Measurements from ENCODE around the gene SLCO2B1.
A peak's percentile ranks its signal among the peaks of the same experiment; 100 is the strongest.

SLCO2B1 gene

DNA sequence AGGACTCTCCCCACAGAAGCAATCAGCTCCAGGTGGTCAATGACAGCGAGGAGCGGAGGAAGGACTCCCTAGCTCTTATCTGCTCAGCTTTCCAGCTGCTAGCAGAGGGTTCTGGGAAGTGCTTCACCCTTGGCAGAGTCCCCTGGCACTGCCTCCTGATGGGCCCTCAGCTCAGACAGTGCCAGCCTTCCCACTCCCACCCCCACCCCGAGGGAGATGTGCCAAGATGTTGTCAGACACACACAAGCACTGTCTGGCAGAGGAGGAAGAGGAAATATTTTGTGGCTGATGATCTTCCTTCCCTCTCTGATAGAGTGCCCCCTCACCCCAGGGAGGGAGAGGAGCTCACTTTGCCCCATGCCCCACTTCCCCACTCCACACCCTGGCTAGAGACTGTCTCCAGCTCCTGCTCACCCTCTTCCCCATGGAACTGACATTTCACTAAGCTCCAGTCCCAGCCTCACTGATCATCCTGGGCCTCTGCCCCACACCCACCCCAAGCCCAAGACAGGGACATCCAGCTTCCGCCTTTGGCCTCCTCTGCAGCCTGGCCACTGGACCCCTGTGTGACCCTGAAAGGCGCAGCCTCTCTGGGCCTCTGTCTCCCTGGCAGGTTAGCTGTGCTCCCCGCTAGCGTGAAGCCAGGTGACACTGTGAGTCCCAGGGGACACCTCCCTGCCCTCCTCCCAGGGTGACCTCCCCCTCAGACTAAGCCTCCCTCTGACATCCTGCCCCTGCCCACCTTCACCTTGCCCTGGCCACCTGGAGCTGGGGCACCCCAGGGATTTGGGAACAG lies 44.5 kb downstream of the SLCO2B1 start:
- DNase-seq, result no peak

DNA sequence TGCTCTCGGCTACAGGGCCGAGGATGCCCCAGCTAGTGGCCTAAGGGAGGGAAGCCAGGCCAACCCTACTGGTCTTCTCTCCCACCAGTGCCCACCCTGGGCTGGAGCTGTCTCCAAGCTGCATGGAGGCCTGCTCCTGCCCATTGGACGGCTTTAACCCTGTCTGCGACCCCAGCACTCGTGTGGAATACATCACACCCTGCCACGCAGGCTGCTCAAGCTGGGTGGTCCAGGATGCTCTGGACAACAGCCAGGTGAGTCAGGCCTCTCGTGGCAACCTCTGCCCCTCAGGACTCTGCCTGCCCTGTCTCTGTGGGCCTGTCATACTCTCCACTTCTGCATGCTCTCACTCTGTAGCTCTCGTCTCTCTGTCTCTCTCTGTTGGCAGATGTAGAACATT lies 45.5 kb downstream of the SLCO2B1 start:
- no peak for DNase-seq

DNA sequence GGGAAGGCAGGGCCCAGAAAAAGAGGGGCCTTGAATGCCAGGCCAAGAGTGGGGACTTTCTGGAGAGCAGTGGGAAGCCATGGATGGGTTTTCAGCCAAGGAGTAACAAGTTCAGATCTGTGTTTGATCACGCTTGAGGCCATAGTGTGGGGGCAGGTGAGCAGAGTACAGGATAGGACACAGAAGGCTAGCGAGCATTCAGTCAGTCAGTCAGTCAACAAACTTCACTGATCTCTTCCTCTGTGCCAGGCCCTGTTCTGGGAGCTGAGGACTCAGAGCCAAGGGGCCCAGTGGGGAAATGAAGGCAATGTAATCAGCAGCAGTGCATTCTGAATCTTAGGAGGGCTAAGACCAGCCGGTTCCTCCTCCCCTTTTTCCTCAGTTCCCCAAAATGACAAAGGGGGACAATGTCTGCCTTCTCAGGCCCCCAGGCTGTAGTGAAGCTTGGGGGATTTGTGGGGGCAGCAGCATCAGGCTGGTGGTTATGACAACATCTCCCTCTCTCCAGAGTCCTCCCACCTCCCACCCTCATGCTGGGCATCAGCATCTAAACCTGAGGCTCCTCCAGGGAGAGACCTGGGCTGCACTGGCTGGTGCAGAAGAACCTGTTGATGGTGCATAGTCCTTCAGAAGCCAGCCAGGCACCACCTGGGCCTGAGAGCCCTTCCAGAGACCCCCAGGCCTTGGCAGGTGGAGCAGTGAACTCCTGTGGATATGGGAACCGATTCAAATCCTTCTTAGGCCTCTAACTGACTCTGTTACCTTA lies 46.8 kb downstream of the SLCO2B1 start:
- DNase-seq, result no peak

DNA sequence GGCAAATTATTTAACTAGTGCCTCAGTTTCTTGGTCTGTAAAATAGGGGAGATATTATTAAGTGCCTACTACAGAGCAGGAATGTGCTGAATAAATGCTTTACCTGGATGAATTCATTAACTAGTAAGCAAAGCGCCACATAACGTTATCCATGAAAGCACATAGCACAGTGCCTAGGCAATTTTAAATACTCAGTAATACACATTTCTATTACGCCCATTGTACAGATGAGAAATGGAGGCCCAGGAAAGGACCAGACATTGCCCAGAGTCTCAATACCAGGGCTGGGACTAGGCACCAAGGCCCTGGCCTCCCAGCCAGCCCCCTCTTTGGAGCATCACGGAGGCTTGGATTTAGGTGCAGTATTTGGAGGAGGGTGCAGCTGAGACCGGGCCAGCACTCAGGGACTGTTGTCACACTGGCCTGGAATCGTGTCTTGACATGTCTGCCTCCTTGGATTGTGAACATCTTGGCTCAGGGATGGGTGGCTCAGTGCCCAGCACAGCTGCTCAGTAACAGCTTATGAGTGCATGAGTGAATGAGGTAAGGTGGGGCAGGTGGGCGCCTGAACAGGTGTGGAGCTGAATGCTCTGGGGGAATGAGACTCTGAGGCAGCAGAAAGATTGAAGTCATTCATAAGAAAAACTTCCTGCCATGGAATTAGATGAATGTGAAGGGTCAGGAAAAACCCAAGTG lies 47.5 kb downstream of the SLCO2B1 start:
- no peak for DNase-seq

DNA sequence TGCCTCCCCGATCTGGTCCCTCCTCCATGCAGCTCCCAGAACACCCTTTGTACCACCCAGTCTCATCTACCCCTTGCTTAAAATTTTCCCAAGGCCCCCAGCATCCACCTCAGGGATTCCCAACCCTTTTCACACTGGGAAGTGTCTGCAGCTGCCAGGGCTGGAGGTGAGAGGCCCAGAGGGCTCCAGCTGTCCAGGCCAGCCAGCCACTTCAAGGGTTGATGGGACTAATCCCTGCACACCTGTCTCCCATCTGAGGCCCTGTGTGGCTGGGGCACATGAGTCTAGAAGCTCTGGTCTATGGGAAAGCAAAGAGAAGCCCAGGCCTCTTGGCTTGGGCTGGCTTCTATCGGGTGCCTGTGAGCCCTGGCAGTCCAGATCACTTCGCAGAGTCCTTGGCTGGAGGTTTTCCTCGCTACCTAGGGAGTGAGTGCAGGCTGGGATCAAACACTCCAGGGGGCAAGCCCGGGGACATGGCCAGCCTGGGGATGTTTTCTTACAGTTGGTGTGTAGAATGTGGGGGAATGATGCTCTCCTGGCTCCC lies 48.6 kb downstream of the SLCO2B1 start:
- DNase-seq, result no peak

DNA sequence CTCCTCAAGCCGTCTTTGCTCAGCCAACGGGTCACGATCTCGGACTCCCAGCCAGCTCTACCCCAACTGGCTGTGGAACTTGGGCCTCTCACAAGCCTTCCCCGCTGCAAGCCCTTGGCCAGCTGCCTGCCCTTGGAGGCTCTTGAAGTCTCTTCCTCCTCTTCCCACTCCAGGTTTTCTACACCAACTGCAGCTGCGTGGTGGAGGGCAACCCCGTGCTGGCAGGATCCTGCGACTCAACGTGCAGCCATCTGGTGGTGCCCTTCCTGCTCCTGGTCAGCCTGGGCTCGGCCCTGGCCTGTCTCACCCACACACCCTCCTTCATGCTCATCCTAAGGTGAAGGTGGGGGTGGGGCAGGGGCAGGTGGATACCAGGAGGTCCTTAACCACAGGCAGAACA lies 49.1 kb downstream of the SLCO2B1 start:
- no peak for DNase-seq

DNA sequence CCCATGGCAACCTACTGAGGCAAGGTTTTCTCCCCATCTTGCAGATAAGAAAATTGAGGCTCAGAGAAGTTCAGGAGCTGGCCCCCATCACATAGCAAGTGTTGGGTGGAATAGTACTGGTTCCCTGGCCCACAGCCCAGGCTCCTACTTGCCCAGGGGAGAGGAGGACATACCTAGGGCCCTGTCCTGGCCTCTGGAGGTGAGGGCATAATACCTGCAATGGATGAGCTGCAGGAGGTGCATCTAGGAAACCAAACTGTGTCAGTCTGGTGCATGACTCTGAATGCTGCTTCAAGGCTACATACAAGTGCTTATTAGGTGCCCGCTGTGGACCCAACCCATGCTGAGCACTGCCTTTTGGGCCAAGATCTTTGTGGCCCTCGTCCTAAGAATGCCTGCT lies 49.6 kb downstream of the SLCO2B1 start:
- DNase-seq, result no peak

DNA sequence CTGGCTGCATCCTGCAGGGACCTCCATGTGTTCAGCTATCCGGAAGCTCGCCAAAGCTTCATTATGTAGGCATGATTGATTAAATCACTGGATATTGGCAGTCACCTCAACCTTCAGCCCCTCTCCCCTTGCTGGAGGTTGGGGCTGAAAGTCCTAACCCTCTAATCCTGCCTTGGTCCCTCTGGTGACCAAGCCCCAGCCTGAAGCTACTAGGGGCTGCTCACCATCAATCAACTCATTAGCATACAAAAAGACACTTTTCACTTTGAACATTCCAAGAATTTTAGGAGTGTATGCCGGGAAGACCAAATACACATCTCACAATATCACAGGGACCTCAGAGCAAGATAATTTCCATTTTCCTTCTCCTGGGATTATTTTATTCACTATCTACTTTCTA lies 50.9 kb downstream of the SLCO2B1 start:
- DNase-seq, result no peak

DNA sequence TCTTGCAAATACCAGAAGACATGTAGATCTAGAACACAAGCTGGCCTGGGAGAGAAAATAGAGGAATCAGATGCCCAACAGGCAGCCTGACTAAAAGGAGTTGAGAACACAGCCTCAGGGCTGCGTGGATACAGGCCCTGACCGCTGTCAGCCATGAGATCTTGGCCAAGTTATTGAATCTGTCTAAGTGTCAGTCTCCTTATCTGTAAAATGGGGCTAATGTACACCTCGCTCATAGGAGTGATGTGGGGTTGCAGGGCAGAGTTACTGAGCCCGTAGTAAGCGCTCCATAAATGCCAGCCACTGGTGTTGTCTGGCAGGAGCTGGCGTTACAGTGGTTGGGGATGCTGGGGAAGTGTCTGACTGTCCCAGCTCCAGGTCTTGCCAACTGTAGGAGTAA lies 51.3 kb downstream of the SLCO2B1 start:
- DNase-seq, result no peak

DNA sequence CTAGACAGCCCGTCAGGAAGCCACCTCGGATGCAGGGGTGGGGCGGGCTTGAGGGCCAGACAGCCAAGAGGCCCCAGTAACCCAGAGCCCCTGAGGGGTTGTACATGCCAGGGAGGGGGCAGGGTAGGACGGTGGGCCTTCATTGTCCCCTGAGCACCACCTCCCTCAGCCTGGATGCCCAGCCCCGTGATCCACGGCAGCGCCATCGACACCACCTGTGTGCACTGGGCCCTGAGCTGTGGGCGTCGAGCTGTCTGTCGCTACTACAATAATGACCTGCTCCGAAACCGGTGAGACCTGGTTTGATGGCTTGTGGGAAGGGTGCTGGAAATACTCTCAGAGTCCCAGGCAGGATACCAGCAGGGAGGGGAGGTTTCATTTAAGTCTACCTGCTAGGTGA lies 52.2 kb downstream of the SLCO2B1 start:
- no peak for DNase-seq

DNA sequence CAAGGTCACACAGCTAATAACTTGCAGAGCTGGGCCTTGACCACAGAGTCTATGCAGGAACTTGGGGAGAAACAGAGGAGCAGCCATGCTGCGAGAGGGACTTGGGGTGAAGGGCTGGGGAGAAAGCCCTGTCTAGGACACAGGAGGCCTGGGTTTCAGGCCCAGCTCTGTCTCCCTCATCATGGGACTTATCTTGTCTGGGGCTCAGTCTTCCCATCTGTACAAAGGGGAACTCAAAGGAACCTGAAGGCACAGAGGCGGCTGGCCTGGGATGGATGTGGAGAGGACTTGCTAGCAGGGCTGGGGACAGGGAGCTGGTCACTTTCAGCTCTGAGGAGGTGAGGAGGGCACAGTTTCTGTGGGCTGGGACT lies 52.7 kb downstream of the SLCO2B1 start:
- no peak for DNase-seq

DNA sequence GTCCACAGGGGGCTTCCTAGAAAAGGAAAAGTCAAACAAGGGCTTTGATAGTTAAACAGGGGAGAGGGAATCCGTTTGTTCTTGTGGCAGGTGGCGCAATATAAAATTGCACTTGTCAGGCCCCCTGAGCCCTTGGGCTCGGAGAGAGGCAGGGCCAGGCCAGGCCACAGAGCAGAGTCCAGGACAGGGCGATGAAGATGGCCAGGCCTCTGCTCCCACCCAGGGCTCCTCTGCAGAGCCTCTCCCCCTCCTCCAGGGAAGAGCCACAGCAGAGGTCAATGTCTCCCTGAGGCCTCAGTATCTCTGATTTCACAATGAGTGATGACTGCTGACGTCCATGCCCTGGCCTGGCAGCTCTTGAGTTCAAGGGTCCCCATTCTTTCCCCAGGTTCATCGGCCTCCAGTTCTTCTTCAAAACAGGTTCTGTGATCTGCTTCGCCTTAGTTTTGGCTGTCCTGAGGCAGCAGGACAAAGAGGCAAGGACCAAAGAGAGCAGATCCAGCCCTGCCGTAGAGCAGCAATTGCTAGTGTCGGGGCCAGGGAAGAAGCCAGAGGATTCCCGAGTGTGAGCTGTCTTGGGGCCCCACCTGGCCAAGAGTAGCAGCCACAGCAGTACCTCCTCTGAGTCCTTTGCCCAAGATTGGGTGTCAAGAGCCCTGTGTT lies 53.2 kb downstream of the SLCO2B1 start:
- DNase-seq, result no peak

DNA sequence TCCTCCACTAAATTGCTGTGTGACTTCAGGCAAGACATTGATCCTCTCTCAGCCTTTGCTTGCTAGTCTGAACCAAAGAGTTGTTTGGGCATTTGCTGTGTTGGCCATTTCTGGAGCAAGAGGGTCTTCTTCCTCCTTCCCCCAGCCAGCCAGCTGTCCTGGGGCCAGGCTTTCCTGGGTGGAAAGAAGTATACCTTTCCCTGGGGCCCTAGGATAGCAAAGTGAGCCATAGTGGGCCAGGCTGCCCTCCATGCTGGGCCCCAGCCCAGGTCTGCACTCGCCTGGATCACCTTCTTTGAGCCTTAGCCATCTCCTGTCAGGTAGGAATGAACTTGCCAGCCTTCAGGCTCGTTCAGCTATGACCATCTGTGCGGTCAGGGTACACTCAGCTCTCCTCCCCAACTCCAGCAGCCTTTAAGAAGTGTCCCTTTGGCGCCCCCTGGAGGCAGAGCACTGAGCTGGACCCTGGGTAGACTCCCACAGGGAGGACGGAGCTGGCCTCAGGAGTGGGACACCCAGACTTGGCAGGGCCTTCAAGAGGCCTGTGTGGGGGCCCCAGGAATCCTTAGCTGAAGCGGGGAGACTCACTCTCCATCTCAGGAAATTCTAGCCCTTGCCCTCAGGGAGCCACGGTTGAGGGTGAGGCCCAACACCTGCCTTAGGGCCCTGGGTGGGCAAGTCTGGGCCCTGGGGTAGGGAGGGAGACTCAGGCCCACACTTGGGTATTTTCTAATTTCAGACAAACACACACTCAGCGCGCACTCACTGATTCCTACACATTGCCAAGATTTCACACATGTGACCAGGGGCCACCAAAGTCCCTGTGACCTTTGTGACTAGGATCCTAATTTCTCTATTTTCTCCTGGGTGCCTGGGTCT lies 54.0 kb downstream of the SLCO2B1 start:
- DNase-seq, result peak; percentile 74

DNA sequence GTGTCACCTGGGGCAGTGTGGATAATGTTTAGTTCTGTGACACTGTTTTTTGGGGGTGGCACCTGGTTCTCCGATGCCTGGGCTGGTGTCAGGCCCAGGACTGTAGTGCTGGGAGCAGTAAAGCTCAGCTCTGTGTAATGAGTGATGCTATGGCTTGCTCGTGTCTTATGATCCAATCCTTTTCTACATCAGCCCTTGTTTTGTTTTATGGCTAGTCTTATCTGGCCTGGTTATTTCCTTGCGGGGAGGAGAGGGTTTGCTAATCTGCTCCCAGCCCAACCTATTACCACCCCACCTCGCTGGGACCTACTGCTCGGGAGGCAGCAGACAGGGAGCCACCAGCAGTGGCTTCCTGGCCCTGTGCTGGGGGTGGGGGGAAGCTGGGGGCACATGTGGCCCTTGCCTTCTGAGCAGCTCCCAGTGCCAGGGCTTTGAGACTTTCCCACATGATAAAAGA lies 54.7 kb downstream of the SLCO2B1 start:
- no peak for DNase-seq

DNA sequence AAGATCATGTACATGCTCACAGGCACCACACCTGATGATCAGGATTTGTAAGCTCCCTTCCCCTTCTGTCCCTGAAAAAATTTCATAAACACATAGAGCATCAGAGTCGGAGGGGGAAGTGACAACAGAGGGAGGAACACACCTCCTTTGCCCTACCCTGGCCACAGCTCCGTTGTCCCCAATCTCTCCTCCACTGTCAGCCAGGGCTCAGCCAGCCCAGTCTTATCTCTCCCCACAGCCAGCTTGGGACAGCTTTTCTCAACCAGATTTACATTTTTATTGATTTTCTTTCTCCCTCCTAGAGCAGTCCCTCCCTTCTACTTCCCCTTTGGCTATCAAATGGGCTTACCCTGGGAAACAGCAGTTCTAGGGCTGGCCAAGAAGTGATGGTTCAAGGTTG lies 57.5 kb downstream of the SLCO2B1 start:
- no peak for DNase-seq

DNA sequence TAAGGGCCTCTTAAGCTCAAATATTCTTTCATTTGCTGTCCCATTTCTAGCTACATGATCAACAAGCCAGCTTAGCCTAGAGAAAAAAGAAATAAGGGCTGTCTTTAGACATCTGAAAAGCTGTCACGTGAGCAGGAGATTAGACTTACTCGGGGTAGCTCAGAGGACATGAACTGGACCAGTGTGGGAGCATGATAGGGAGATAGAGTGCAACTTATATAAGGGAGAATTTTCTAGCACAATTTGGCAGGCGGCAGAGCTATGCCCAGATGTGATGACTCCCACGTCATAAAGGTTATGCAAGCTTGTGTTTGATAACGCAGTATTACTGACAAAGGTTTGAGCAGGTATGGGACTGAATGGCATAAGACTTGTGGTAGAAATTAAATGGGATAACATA lies 61.5 kb downstream of the SLCO2B1 start:
- no peak for DNase-seq

DNA sequence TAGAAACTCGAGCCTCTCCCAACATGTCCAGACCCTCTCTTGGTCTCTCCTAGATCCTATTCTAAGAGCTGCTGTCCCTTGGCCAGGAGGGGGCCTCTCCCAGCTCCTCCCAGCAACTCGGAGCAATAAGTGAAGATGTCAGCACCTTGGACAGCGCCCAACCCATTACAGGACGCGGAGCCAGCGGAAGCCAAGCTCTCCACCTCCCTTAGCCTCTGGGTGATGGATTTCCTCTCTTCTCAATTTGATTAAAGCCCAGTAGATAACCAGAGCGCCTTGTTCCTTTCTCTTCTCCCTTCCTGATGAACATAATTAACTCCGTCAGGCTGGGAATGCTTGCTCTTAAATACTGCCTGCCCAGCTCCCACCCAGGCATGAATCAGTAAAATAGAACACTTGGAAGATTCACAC lies 63.5 kb downstream of the SLCO2B1 start:
- peak; percentile 69 for DNase-seq

DNA sequence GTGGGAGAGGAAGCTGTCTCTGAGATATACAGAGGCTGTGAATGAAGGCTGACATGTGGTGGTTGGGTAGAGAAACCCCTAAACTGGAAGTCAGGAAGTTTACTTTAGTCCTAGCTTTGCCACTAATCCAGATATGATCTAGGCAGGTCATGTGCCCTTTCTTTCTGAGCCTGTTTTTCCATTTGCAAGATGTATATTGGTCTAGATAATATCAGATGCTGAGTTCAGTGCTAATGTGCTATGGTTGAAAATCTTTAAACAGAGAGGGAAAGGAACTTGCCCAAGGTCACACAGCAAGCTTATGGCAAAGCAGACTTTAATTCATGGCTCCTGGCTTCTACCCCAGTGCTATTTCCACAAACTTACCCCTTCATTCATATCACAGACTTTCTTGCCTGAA lies 63.9 kb downstream of the SLCO2B1 start:
- DNase-seq, result no peak

DNA sequence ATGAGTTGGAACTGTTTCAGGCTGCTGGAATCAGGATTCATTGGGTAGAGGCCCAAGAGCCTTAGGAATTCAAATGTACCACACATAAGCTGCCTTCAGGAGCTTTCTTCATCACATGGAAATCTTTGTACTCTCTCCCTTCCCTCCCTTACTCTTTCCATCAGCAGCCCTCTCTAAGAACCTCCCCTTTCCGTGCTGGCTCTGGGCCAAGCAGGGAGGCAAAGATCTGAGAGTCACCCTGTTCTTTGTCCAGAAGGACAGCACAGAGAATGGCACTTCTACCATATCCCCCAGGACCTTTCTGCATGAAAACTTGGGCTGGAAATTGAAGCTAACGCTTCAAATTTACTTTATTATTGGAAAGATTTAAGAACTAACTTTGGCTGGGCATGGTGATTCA lies 69.0 kb downstream of the SLCO2B1 start:
- DNase-seq, result no peak

DNA sequence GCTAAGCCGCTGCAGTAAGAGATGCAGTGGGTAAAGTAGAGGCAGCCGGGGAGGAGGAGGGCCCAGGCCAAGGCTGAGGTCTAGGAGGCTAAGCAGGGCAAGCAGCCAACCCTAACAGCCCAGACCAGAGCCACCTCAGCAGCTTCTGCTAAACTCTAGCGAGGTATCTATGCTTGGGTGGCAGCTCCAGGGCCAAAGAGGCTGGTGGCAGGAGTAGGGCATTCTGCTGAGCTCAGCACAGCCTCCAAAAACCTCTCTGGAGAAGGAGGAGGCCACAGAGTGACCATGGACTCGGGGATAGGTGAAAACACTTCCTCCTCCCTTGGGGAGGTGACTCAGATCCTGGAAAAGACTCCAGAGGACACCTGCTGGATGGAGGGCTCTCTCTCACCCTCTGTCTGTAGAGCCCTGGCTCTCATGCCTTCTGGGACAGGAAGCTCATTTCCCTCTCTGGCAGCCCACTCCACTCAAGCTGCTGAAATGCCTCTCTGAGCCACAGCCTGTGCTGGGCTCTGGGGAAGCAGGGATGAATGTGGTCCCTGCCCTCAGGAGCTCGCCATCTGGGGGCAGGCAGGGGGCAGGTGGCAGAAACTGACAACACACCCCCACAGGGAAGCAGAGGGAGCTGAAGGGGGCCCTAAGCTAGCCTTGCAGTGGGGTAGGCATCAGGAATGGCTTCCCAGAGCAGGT lies 73.2 kb downstream of the SLCO2B1 start:
- no peak for DNase-seq

DNA sequence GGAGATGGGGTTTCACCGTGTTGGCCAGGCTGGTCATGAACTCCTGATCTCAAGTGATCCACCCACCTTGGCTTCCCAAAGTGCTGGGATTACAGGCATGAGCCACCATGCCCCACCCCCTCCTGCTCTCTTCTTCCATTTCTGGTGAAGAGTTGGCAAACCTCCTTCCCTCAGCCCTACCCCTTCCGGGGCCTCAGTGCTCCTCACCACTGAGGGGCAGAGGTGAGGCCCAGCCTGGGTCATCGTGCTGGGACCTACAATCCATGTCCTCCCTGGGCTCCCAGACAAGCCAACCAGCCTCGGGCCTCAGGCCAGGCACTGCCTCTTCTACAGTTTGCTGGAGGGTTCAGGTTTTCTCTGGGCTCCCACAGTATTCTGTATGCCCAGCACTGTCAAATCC lies 74.9 kb downstream of the SLCO2B1 start:
- DNase-seq, result no peak

Measured in effector CD4-positive, alpha-beta T cell (primary cell).